Keratinocyte (primary cell): ENCODE data around the gene PPM1B.

Experiments used
- CTCF ChIP-seq, 3 experiments: IDR thresholded peaks in 1 of 3; conservative IDR thresholded peaks in 1 of 3; optimal IDR thresholded peaks in 1 of 3; 2 replicates in 2 of 3; 3 replicates in 1 of 3; pipeline versions ENCODE3 to v1.5.1; 2011; ENCODE audit warnings: low read length in 3 of 3, mild to moderate bottlenecking in 3 of 3, moderate library complexity in 2 of 3, control low read depth in 1 of 3, inconsistent platforms in 1 of 3; ENCODE audit not compliant: insufficient read depth in 2 of 3; ENCODE audit errors: extremely low read depth in 1 of 3
- EZH2 ChIP-seq: IDR thresholded peaks from one replicate; pipeline ENCODE4 v1.6.1; 2012; ENCODE audit warnings: inconsistent platforms, mild to moderate bottlenecking, low read length, moderate library complexity

- no peak for TF ChIP-seq CTCF (optimal IDR thresholded peaks at IDR 0.05 in 1 of 3, IDR thresholded peaks at IDR 0.05 in 1 of 3, conservative IDR thresholded peaks at IDR 0.05 in 1 of 3; ENCODE audit: extremely low read depth in 1 of 3, insufficient read depth in 2 of 3, low read length in 3 of 3)
- TF ChIP-seq EZH2: no peak
These were observed 44.2 kb upstream of the PPM1B start for GRCh38 chr2:44124500-44124899.
